ENCODE measurements around the gene KRTAP10-12. TPM values are rescaled to one million over a fixed set of nuclear protein-coding genes. Genes with fewer than 3 reads are reported as not detected.

Gene KRTAP10-12
- total and polyA plus RNA-seq, 2 of the 13 experiments (the other 11 are each of a cell fraction or from before 2014, with no cell fraction given), result not detected

DNA sequence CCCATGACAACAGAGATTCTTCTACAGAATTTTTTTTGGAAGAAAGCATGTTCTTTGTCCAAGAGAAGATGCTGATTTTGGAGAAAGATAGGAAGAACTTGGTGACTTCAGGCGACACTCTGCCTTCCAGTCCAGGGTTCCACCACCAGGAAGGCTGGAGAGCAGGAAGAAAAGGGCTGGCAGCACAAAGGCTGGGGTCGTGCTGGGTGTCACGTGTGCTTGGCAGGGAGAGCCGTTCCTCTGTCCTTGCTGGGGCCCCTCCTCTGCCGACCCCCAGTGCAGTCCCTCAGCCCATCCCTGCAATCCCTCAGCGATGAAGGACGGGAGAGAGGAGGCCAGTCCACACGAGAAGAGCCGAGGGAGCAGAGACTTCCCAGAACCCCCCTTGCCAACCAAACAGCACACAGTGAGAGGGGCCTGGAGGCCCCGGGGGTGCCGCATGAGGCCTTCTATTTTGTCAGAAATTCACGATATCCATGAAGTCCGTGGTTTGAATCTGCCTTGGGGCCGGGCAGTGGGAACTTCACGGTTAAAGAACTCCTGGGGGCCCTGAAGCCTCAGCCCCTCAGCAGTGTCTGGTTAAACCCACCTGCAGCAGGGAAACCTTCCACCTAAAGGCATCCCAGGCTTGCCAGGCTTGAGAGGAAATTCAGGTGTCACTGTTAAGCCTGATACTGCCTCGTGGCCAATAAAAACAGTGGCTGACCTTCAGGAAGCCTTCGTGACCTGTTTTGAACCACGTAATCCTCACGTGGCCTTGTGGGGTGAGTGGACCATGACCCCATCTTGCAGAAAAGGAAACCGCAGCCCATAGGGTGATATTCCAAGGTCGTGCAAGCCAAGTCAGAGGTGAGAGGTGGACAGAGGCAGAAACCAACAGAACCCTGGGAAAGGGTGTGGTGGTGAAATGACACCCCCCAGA lies 3.4 kb downstream of the KRTAP10-12 start (continued):
- TF ChIP-seq MEF2D (CRISPR knock-in tag; IDR thresholded peaks at IDR 0.05) (peak; percentile 91), ZNF720 (CRISPR knock-in tag; IDR thresholded peaks at IDR 0.05) (no peak), SNAI1 (CRISPR knock-in tag; IDR thresholded peaks at IDR 0.05; ENCODE audit: borderline replicate concordance) (no peak), ZZZ3 (CRISPR knock-in tag; IDR thresholded peaks at IDR 0.05; ENCODE audit: borderline replicate concordance) (no peak), BCL6 (CRISPR knock-in tag; IDR thresholded peaks at IDR 0.05) (peak; percentile 62; the same call in 1 of the 2 replicates), SMARCC2 (IDR thresholded peaks at IDR 0.05) (no peak), TAF15 (IDR thresholded peaks at IDR 0.05; ENCODE audit: low read depth, low read length, poor library complexity, severe bottlenecking) (no peak), ZNF652 (CRISPR knock-in tag; IDR thresholded peaks at IDR 0.05; ENCODE audit: borderline replicate concordance, low read depth) (0 out of 2 replicates have a peak, but pooled peaks have one; percentile 23), HNRNPK (IDR thresholded peaks at IDR 0.05; ENCODE audit: low read depth, low read length, poor library complexity, severe bottlenecking) (no peak), HNRNPUL1 (IDR thresholded peaks at IDR 0.05; ENCODE audit: low read depth, low read length) (no peak), ZNF354B (CRISPR knock-in tag; IDR thresholded peaks at IDR 0.05) (no peak), ONECUT2 (CRISPR knock-in tag; IDR thresholded peaks at IDR 0.05) (no peak), YEATS2 (CRISPR knock-in tag; IDR thresholded peaks at IDR 0.05; ENCODE audit: borderline replicate concordance) (no peak; the same call in 1 of the 2 replicates), CBX2 (IDR thresholded peaks at IDR 0.05; ENCODE audit: low read depth, low read length) (no peak), CBX2 (CRISPR knock-in tag; IDR thresholded peaks at IDR 0.05; ENCODE audit: low read depth) (peak; percentile 72; the same call in 1 of the 2 replicates), ZNF264 (CRISPR knock-in tag; IDR thresholded peaks at IDR 0.05) (peak; percentile 81; the same call in 1 of the 2 replicates), ZNF549 (CRISPR knock-in tag; IDR thresholded peaks at IDR 0.05) (no peak), EHMT2 (IDR thresholded peaks at IDR 0.05; ENCODE audit: borderline replicate concordance, low read depth, low read length) (no peak), HOXA7 (CRISPR knock-in tag; IDR thresholded peaks at IDR 0.05) (no peak), RORA (CRISPR knock-in tag; IDR thresholded peaks at IDR 0.05) (no peak), ZNF552 (CRISPR knock-in tag; IDR thresholded peaks at IDR 0.05; ENCODE audit: borderline replicate concordance) (no peak)
- TF ChIP-seq, protein P1, sequence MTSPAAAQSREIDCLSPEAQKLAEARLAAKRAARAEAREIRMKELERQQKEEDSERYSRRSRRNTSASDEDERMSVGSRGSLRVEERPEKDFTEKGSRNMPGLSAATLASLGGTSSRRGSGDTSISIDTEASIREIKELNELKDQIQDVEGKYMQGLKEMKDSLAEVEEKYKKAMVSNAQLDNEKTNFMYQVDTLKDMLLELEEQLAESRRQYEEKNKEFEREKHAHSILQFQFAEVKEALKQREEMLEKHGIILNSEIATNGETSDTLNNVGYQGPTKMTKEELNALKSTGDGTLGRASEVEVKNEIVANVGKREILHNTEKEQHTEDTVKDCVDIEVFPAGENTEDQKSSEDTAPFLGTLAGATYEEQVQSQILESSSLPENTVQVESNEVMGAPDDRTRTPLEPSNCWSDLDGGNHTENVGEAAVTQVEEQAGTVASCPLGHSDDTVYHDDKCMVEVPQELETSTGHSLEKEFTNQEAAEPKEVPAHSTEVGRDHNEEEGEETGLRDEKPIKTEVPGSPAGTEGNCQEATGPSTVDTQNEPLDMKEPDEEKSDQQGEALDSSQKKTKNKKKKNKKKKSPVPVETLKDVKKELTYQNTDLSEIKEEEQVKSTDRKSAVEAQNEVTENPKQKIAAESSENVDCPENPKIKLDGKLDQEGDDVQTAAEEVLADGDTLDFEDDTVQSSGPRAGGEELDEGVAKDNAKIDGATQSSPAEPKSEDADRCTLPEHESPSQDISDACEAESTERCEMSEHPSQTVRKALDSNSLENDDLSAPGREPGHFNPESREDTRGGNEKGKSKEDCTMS (CRISPR knock-in tag; conservative IDR thresholded peaks at IDR 0.05), result no peak
- TF ChIP-seq, protein P2, sequence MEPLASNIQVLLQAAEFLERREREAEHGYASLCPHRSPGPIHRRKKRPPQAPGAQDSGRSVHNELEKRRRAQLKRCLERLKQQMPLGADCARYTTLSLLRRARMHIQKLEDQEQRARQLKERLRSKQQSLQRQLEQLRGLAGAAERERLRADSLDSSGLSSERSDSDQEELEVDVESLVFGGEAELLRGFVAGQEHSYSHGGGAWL (CRISPR knock-in tag; IDR thresholded peaks at IDR 0.05), result 0 out of 2 replicates have a peak, but pooled peaks have one; percentile 20
- TF ChIP-seq, protein P3, sequence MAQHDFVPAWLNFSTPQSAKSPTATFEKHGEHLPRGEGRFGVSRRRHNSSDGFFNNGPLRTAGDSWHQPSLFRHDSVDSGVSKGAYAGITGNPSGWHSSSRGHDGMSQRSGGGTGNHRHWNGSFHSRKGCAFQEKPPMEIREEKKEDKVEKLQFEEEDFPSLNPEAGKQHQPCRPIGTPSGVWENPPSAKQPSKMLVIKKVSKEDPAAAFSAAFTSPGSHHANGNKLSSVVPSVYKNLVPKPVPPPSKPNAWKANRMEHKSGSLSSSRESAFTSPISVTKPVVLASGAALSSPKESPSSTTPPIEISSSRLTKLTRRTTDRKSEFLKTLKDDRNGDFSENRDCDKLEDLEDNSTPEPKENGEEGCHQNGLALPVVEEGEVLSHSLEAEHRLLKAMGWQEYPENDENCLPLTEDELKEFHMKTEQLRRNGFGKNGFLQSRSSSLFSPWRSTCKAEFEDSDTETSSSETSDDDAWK (CRISPR knock-in tag; IDR thresholded peaks at IDR 0.05), result no peak
- TF ChIP-seq, protein P4, sequence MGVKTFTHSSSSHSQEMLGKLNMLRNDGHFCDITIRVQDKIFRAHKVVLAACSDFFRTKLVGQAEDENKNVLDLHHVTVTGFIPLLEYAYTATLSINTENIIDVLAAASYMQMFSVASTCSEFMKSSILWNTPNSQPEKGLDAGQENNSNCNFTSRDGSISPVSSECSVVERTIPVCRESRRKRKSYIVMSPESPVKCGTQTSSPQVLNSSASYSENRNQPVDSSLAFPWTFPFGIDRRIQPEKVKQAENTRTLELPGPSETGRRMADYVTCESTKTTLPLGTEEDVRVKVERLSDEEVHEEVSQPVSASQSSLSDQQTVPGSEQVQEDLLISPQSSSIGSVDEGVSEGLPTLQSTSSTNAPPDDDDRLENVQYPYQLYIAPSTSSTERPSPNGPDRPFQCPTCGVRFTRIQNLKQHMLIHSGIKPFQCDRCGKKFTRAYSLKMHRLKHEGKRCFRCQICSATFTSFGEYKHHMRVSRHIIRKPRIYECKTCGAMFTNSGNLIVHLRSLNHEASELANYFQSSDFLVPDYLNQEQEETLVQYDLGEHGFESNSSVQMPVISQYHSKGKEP (CRISPR knock-in tag; IDR thresholded peaks at IDR 0.05), result no peak
